K562 (cell line): Measurements from ENCODE around the gene KCNC3. TPM values are rescaled to one million over a fixed set of nuclear protein-coding genes. Genes with fewer than 3 reads are reported as not detected.

Source experiments
- ATAC-seq: fragments of 200-7000 bp; cut with Tn5 transposase; 3 replicates; pipeline ENCODE4 v1.9.1; 2020; ENCODE audit warnings: moderate library complexity
- BruUV-seq: library from RNA; stranded (reverse); fragments of 400-500 nt; replicated peaks from 2 replicates; lab custom pipeline; 2021; lab: Mats Ljungman, UMichigan
- CTCF ChIA-PET: fragments of 300-600 bp; formaldehyde crosslinking; extraction: SDS; loops from one replicate; lab custom pipeline; 2021; ENCODE audit warnings: low intra/inter-chr PET ratio; lab: Yijun Ruan, JAX
- POLR2A ChIA-PET: fragments of 300-600, 350-650 bp; sonication (Branson Sonifier 250); formaldehyde crosslinking; extraction: SDS; loops from one replicate; lab custom pipeline; 2021; ENCODE audit warnings: antibody characterized with exemption, inconsistent platforms; lab: Yijun Ruan, JAX
- DNase-seq, 4 experiments: peaks; one replicate each; pipeline versions ENCODE4 v3.0.0 to v3.0.0-alpha.2; 2011 to 2018; ENCODE audit warnings: low spot score in 3 of 4, mixed read lengths in 3 of 4; ENCODE audit errors: extremely low read depth in 1 of 4
- FAIRE-seq: peaks from 2 replicates; lab custom pipeline; 2011; peaks lifted over from hg19 to GRCh38; lab: Jason Lieb, UNC
- H2AFZ ChIP-seq: 2 replicates; pipeline ENCODE4 v1.6.0; 2011; ENCODE audit warnings: low read depth, low read length, control low read depth, inconsistent platforms
- H3K27ac ChIP-seq: fragments of 200-600 bp; 3 replicates; pipeline ENCODE4 v1.8.0; 2011; ENCODE audit warnings: low read depth, mild to moderate bottlenecking, control low read depth, inconsistent platforms, low read length, moderate library complexity, mixed read lengths; ENCODE audit errors: extremely low read depth
- H3K27me3 ChIP-seq, 2 experiments: fragments of 300-600 bp in 1 of 2; 2 replicates in 1 of 2; 3 replicates in 1 of 2; pipeline versions ENCODE4 v1.6.0 to v1.8.0; 2011; ENCODE audit warnings: inconsistent platforms in 2 of 2, low read length in 2 of 2, mild to moderate bottlenecking in 1 of 2, mixed read lengths in 1 of 2, moderate library complexity in 1 of 2; ENCODE audit not compliant: control insufficient read depth in 2 of 2, insufficient read depth in 2 of 2
- H3K36me3 ChIP-seq: fragments of 300-600 bp; 3 replicates; pipeline ENCODE4 v1.8.0; 2011; ENCODE audit warnings: mild to moderate bottlenecking, low read length, inconsistent platforms; ENCODE audit not compliant: control insufficient read depth, insufficient read depth
- H3K4me1 ChIP-seq, 2 experiments: fragments of 200-600 bp in 1 of 2; replicated peaks in 1 of 2; 2 replicates in 1 of 2; 3 replicates in 1 of 2; pipeline versions ENCODE4 v1.5.1 to v1.8.0; 2011; ENCODE audit warnings: inconsistent platforms in 2 of 2, low read length in 2 of 2, mild to moderate bottlenecking in 1 of 2, mixed read lengths in 1 of 2, moderate library complexity in 1 of 2; ENCODE audit not compliant: control insufficient read depth in 2 of 2, insufficient read depth in 2 of 2
- H3K4me2 ChIP-seq: 2 replicates; pipeline ENCODE4 v1.6.1; 2011; ENCODE audit warnings: low read length, control low read depth, inconsistent platforms, mixed read lengths; ENCODE audit not compliant: insufficient read depth
- H3K4me3 ChIP-seq: fragments of 200-600 bp; sonication (generic), shearing (Covaris generic); 2 replicates; pipeline ENCODE4 v1.5.1; 2016; ENCODE audit warnings: control low read depth, inconsistent platforms
- H3K79me2 ChIP-seq: fragments of 200-600 bp; 3 replicates; pipeline ENCODE4 v1.8.0; 2011; ENCODE audit warnings: low read length, inconsistent platforms; ENCODE audit not compliant: control insufficient read depth, insufficient read depth
- H3K9ac ChIP-seq, 2 experiments: 2 replicates each; pipeline versions ENCODE4 v1.6.0 to v1.6.1; 2011; ENCODE audit warnings: low read depth in 2 of 2, low read length in 2 of 2, control low read depth in 1 of 2, inconsistent platforms in 1 of 2, mild to moderate bottlenecking in 1 of 2, mixed read lengths in 1 of 2; ENCODE audit not compliant: insufficient read depth in 1 of 2
- H3K9me1 ChIP-seq: one replicate; pipeline ENCODE4 v1.6.0; 2011; ENCODE audit warnings: inconsistent platforms, mild to moderate bottlenecking, low read length, moderate library complexity; ENCODE audit not compliant: control insufficient read depth, insufficient read depth
- H3K9me3 ChIP-seq: replicated peaks from 2 replicates; pipeline ENCODE4 v1.5.1; 2011; ENCODE audit warnings: low read depth, low read length, inconsistent platforms; ENCODE audit not compliant: control insufficient read depth, insufficient read depth
- H4K20me1 ChIP-seq: replicated peaks from 2 replicates; pipeline ENCODE4 v1.6.1; 2011; ENCODE audit warnings: low read length, inconsistent platforms, mixed read lengths; ENCODE audit not compliant: control insufficient read depth, insufficient read depth
- E2F3 ChIP-seq: fragments of 250-450 bp; sonication (Bioruptor Pico); IDR thresholded peaks from 2 replicates; pipeline ENCODE4 v1.4.0; 2020; ENCODE audit warnings: mild to moderate bottlenecking
- EGR1 ChIP-seq: fragments of 450-650 bp; conservative IDR thresholded peaks from 2 replicates; pipeline ENCODE4 v1.6.1; 2017; ENCODE audit warnings: mild to moderate bottlenecking
- HMGN3 ChIP-seq: IDR thresholded peaks from 2 replicates; pipeline ENCODE4 v1.6.1; 2011; ENCODE audit warnings: borderline replicate concordance, low read depth, mild to moderate bottlenecking, mixed read lengths, low read length; ENCODE audit not compliant: insufficient read length; ENCODE audit errors: extremely low read depth
- RAD51 ChIP-seq: fragments of 450-650 bp; IDR thresholded peaks from 2 replicates; pipeline ENCODE4 v1.7.1; 2016; ENCODE audit warnings: low read depth, mild to moderate bottlenecking, borderline replicate concordance
- RBM25 ChIP-seq: fragments of 200-400 bp; formaldehyde crosslinking; IDR thresholded peaks from 2 replicates; pipeline ENCODE4 v1.6.1; 2018; ENCODE audit warnings: low read length, low read depth, moderate library complexity; ENCODE audit not compliant: severe bottlenecking
- SMARCA5 ChIP-seq: fragments of 450-650 bp; IDR thresholded peaks from 2 replicates; pipeline ENCODE4 v1.6.1; 2016
- ZFP36 ChIP-seq: fragments of 150-350 bp; IDR thresholded peaks from 2 replicates; pipeline ENCODE4 v1.6.1; 2018; ENCODE audit warnings: low read length, low read depth; ENCODE audit not compliant: partially characterized antibody
- ZNF707 ChIP-seq: fragments of 250-450 bp; sonication (Bioruptor Pico); conservative IDR thresholded peaks from 2 replicates; pipeline ENCODE4 v1.8.0; 2022; ENCODE audit warnings: inconsistent platforms, mild to moderate bottlenecking, moderate library complexity
- WGBS: fragments of 100-300 bp; shearing (Covaris generic); methylation state at CpG from one replicate; pipeline ENCODE4 v1.1.6; 2016; ENCODE audit warnings: low coverage, mixed read lengths; ENCODE audit not compliant: insufficient coverage; ENCODE audit errors: missing lambda C conversion rate; 5-methylcytosine and 5-hydroxymethylcytosine counted together
- in situ Hi-C: fragments of 300-500 bp; cut with MboI; formaldehyde crosslinking; loops from 4 replicates; pipeline ENCODE4 v1.15.0; 2018; ENCODE audit warnings: inconsistent platforms, mixed read lengths
- intact Hi-C: fragments of 100-400 bp; cut with micrococcal nuclease; formaldehyde crosslinking; loops from 2 replicates; pipeline ENCODE4 v1.14.2; 2022
- polyA plus RNA-seq, 8 experiments: library from polyadenylated mRNA; depleted of rRNA in 4 of 8; stranded (reverse) in 5 of 8; unstranded in 3 of 8; fragments of >200 nt; fragmentation: Nextera tagmentation in 2 of 8; fragmentation: Illumina TruSeq in 1 of 8; extraction: Ambion mirVana in 2 of 8; extraction: Trizol in 1 of 8; gene quantifications; 2 replicates each; pipeline versions ENCODE4 v1.2.1 to v1.2.3, GENCODE V29; 2011 to 2014; ENCODE audit warnings: inconsistent platforms in 1 of 8, missing spikeins in 1 of 8
- total RNA-seq, 7 experiments: library from RNA; depleted of rRNA in 6 of 7; stranded (reverse); fragments of >200 nt in 6 of 7; fragmentation: Illumina TruSeq in 2 of 7; extraction: Trizol in 2 of 7; gene quantifications; 2 replicates each; pipeline versions ENCODE4 v1.2.1 to v1.2.3, GENCODE V29; 2011 to 2021; ENCODE audit warnings: low replicate concordance in 1 of 7

The KCNC3 gene
- total and polyA plus RNA-seq, 9 of the 15 experiments (the other 6 are each of a cell fraction or from before 2014, with no cell fraction given): 0.03 to 26.2 (median 2.0) TPM

- ChIA-PET CTCF (interaction anchor here (0.5 kb wide), 1 partner anchor 332 kb away, joined by 4 read pairs; no protein-coding TSS in a partner anchor), POLR2A (no interaction called here)
- no peak overlapping the region for H3K4me2 ChIP-seq
- no TSS peak for BruUV-seq
- H3K4me3 ChIP-seq: no peak overlapping the region
- no peak overlapping the region for H3K9ac ChIP-seq
- intact Hi-C loops: loop anchor here (5.0 kb wide), 1 partner anchor 59 kb away; the partner anchor contains the start of gene KCNC3
- H3K27me3 ChIP-seq: peaks cover 0 to 8% of the 10 kb centered on the region in 2 experiments; a peak in 2 of 5 replicates
- H3K36me3 ChIP-seq: no peaks in the 10 kb centered on the region
- peaks cover 2% of the 10 kb centered on the region for H3K9me1 ChIP-seq
- peak; percentile 62 for TF ChIP-seq ZFP36
- 0 out of 2 replicates have a peak, but pooled peaks have one; percentile 12 for TF ChIP-seq RAD51
- peak; percentile 73; the same call in 1 of the 2 replicates for TF ChIP-seq SMARCA5
- peak; percentile 38 for TF ChIP-seq RBM25
- no peak for TF ChIP-seq ZNF707 (CRISPR knock-in tag)
- H3K27ac ChIP-seq: no peak overlapping the region
- in situ Hi-C loops: no loop called here
- FAIRE-seq (no peak), DNase-seq (no peak), ATAC-seq (no peak)
- no peaks in the 10 kb centered on the region for H3K79me2 ChIP-seq
- H4K20me1 ChIP-seq: no peaks in the 10 kb centered on the region
- peaks cover 25 to 44% of the 10 kb centered on the region in 2 experiments; a peak in 4 of 5 replicates for H3K4me1 ChIP-seq
- H2AFZ ChIP-seq: no peak overlapping the region
- no peaks in the 10 kb centered on the region for H3K9me3 ChIP-seq
- 60% methylated on average over 5 of the region's 5 CpGs for WGBS
Measured at GRCh38 chr19:50268501-50268900, 60.7 kb downstream of the KCNC3 start.

GRCh38 chr19:50268041-50268440 lies 61.1 kb downstream of the KCNC3 start:
- H3K9ac ChIP-seq: peak overlapping the region in 1 of 2 experiments; percentile 80; a peak in 2 of 4 replicates
- FAIRE-seq (no peak), DNase-seq (peak in 1 of 4 experiments; percentile 40), ATAC-seq (no peak)
- H3K79me2 ChIP-seq: no peaks in the 10 kb centered on the region
- peaks cover 0 to 8% of the 10 kb centered on the region in 2 experiments; a peak in 2 of 5 replicates for H3K27me3 ChIP-seq
- POLR2A ChIA-PET: no interaction called here
- H3K36me3 ChIP-seq: no peaks in the 10 kb centered on the region
- no peak overlapping the region for H2AFZ ChIP-seq
- peaks cover 2% of the 10 kb centered on the region for H3K9me1 ChIP-seq
- H3K4me1 ChIP-seq: peaks cover 25 to 44% of the 10 kb centered on the region in 2 experiments; a peak in 4 of 5 replicates
- no peak for TF ChIP-seq E2F3 (CRISPR knock-in tag)
- peak; percentile 87 for TF ChIP-seq EGR1
- peak; percentile 28 for TF ChIP-seq HMGN3
- no TSS peak for BruUV-seq
- H3K4me2 ChIP-seq: no peak overlapping the region
- no peak overlapping the region for H3K27ac ChIP-seq
- 4% methylated on average over 8 of the region's 13 CpGs for WGBS
- no peaks in the 10 kb centered on the region for H4K20me1 ChIP-seq
- no peak overlapping the region for H3K4me3 ChIP-seq
- CTCF ChIA-PET: interaction anchor here (0.5 kb wide), 1 partner anchor 331 kb away, joined by 4 read pairs; no protein-coding TSS in a partner anchor
- no peaks in the 10 kb centered on the region for H3K9me3 ChIP-seq
- in situ Hi-C loops (no loop called here), intact Hi-C loops (loop anchor here (5.0 kb wide), 1 partner anchor 59 kb away; the partner anchor contains the start of gene KCNC3)
